HepG2 (cell line): ENCODE data around the gene FGF18. TPM values are rescaled to one million over a fixed set of nuclear protein-coding genes. Genes with fewer than 3 reads are reported as not detected.

ENCODE experiments used
- ATAC-seq: fragments of 200-7000 bp; cut with Tn5 transposase; 3 replicates; pipeline ENCODE4 v1.9.1; 2020; ENCODE audit warnings: mild to moderate bottlenecking, moderate library complexity
- BruUV-seq: library from RNA; stranded (reverse); fragments of 400-500 nt; replicated peaks from 2 replicates; lab custom pipeline; 2021; lab: Mats Ljungman, UMichigan
- CTCF ChIA-PET: fragments of 300-600 bp; formaldehyde crosslinking; extraction: SDS; loops from one replicate; lab custom pipeline; 2021; ENCODE audit warnings: low total read pairs, inconsistent platforms, low intra/inter-chr PET ratio; lab: Yijun Ruan, JAX
- POLR2A ChIA-PET: fragments of 350-600 bp; sonication (Branson Sonifier 250); formaldehyde crosslinking; loops from one replicate; lab custom pipeline; 2020; ENCODE audit warnings: antibody characterized with exemption, inconsistent platforms; lab: Yijun Ruan, JAX
- DNase-seq: peaks from one replicate; pipeline ENCODE4 v3.0.0-alpha.2; 2015; ENCODE audit warnings: low spot score
- FAIRE-seq: peaks from 3 replicates; lab custom pipeline; 2011; peaks lifted over from hg19 to GRCh38; lab: Jason Lieb, UNC
- H2AFZ ChIP-seq: one replicate; pipeline ENCODE4 v1.6.1; 2011; ENCODE audit warnings: low read length, inconsistent platforms
- H3K27ac ChIP-seq: fragments of 300-600 bp; 3 replicates; pipeline ENCODE4 v1.8.0; 2011; ENCODE audit warnings: mixed run types, mild to moderate bottlenecking, mixed read lengths, low read length, inconsistent platforms; ENCODE audit not compliant: insufficient read depth; ENCODE audit errors: extremely low read length
- H3K27me3 ChIP-seq, 2 experiments: fragments of 200-600 bp in 1 of 2; 2 replicates in 1 of 2; 3 replicates in 1 of 2; pipeline versions ENCODE4 v1.6.0 to v1.8.0; 2011; ENCODE audit warnings: low read length in 2 of 2, mild to moderate bottlenecking in 2 of 2, moderate library complexity in 2 of 2, inconsistent platforms in 1 of 2; ENCODE audit not compliant: insufficient read depth in 2 of 2, control insufficient read depth in 1 of 2
- H3K36me3 ChIP-seq, 2 experiments: fragments of 200-600 bp in 1 of 2; replicated peaks in 1 of 2; 2 replicates in 1 of 2; 3 replicates in 1 of 2; pipeline versions ENCODE4 v1.5.1 to v1.8.0; 2011; ENCODE audit warnings: low read length in 2 of 2, inconsistent platforms in 1 of 2; ENCODE audit not compliant: insufficient read depth in 2 of 2, control insufficient read depth in 1 of 2
- H3K4me1 ChIP-seq: 2 replicates; pipeline ENCODE4 v1.5.1; 2012; ENCODE audit warnings: low read length, inconsistent platforms; ENCODE audit not compliant: insufficient read depth
- H3K4me2 ChIP-seq: 2 replicates; pipeline ENCODE4 v1.6.0; 2011; ENCODE audit warnings: low read depth, low read length, inconsistent platforms
- H3K4me3 ChIP-seq, 3 experiments: fragments of 200-600 bp in 1 of 3; sonication (generic), shearing (Covaris generic) in 1 of 3; replicated peaks in 1 of 3; 2 replicates each; pipeline ENCODE4 v1.5.1; 2011 to 2016; ENCODE audit warnings: low read length in 3 of 3, inconsistent platforms in 2 of 3, low read depth in 2 of 3, mild to moderate bottlenecking in 2 of 3, control low read depth in 1 of 3, mixed read lengths in 1 of 3; ENCODE audit not compliant: insufficient read depth in 1 of 3
- H3K79me2 ChIP-seq: one replicate; pipeline ENCODE4 v1.6.1; 2011; ENCODE audit warnings: low read length, inconsistent platforms; ENCODE audit not compliant: insufficient read depth
- H3K9ac ChIP-seq: 2 replicates; pipeline ENCODE4 v1.6.0; 2011; ENCODE audit warnings: mild to moderate bottlenecking, low read depth, low read length, inconsistent platforms; ENCODE audit not compliant: insufficient read depth
- H3K9me3 ChIP-seq: 2 replicates; pipeline ENCODE4 v1.5.1; 2012; ENCODE audit warnings: mild to moderate bottlenecking, low read length
- H4K20me1 ChIP-seq: 2 replicates; pipeline ENCODE4 v1.6.0; 2011; ENCODE audit warnings: inconsistent platforms, mild to moderate bottlenecking, low read length, moderate library complexity; ENCODE audit not compliant: insufficient read depth
- ATF7-NPFF ChIP-seq: sonication (generic); formaldehyde crosslinking; IDR thresholded peaks from 2 replicates; pipeline ENCODE4 v1.8.1; 2023; ENCODE audit warnings: mild to moderate bottlenecking, low read depth, missing genetic modification reagents, moderate library complexity
- KLF12 ChIP-seq: sonication (generic); formaldehyde crosslinking; IDR thresholded peaks from 2 replicates; pipeline ENCODE4 v1.4.0; 2020; ENCODE audit warnings: missing genetic modification reagents, borderline replicate concordance
- MAF1 ChIP-seq: sonication (generic); formaldehyde crosslinking; IDR thresholded peaks from 2 replicates; pipeline ENCODE4 v1.5.0; 2020; ENCODE audit warnings: missing genetic modification reagents, borderline replicate concordance
- NCOA2 ChIP-seq: sonication (generic); formaldehyde crosslinking; IDR thresholded peaks from 2 replicates; pipeline ENCODE4 v1.8.0; 2022; ENCODE audit warnings: inconsistent platforms
- POLR2AphosphoS2 ChIP-seq: IDR thresholded peaks from 2 replicates; pipeline ENCODE4 v1.6.1; 2011; ENCODE audit warnings: low read depth, low read length, improper control_type of control experiment
- REPIN1 ChIP-seq: sonication (generic); formaldehyde crosslinking; IDR thresholded peaks from 2 replicates; pipeline ENCODE4 v1.8.0; 2022; ENCODE audit warnings: missing genetic modification reagents, low read depth, mild to moderate bottlenecking, borderline replicate concordance
- SP140L ChIP-seq: sonication (generic); formaldehyde crosslinking; IDR thresholded peaks from 2 replicates; pipeline ENCODE4 v1.4.0; 2020; ENCODE audit warnings: missing genetic modification reagents, borderline replicate concordance
- SRSF1 ChIP-seq: fragments of 200-400 bp; formaldehyde crosslinking; optimal IDR thresholded peaks from 2 replicates; pipeline ENCODE3; 2017; ENCODE audit warnings: mild to moderate bottlenecking, low read depth, low read length, moderate library complexity
- ZNF331 ChIP-seq: sonication (generic); formaldehyde crosslinking; IDR thresholded peaks from 2 replicates; pipeline ENCODE4 v1.4.0; 2020; ENCODE audit warnings: missing genetic modification reagents
- WGBS: methylation state at CpG from one replicate; pipeline ENCODE4 v1.1.6; 2017; ENCODE audit warnings: low lambda C conversion rate; 5-methylcytosine and 5-hydroxymethylcytosine counted together
- in situ Hi-C: cut with HindIII; loops from 2 replicates; pipeline ENCODE4 v1.10.0; 2017; ENCODE audit warnings: low pct_unique_long_range_greater_than_20kb; ENCODE audit not compliant: extremely low pct_ligation_motif_present
- intact Hi-C: fragments of 100-400 bp; cut with micrococcal nuclease; formaldehyde crosslinking; loops from one replicate; pipeline ENCODE4 v1.10.0; 2022; ENCODE audit not compliant: unreplicated experiment
- polyA plus RNA-seq, 8 experiments: library from polyadenylated mRNA; depleted of rRNA in 3 of 8; stranded (reverse) in 7 of 8; unstranded in 1 of 8; fragments of >200 nt; fragmentation: Illumina TruSeq in 4 of 8; extraction: Trizol in 4 of 8; gene quantifications; 2 replicates each; pipeline versions ENCODE4 v1.2.1 to v1.2.3, GENCODE V29; 2011 to 2016; ENCODE audit warnings: low read depth in 4 of 8, missing spikeins in 1 of 8, mixed read lengths in 1 of 8; ENCODE audit not compliant: insufficient read depth in 1 of 8
- total RNA-seq, 5 experiments: library from RNA; depleted of rRNA; stranded (reverse); fragments of >200 nt; fragmentation: Illumina TruSeq; extraction: Trizol; gene quantifications; 2 replicates each; pipeline ENCODE4 v1.2.3, GENCODE V29; 2016; ENCODE audit warnings: low read depth in 1 of 5
- TF ChIP-seq, protein P1 (sequence below): sonication (generic); formaldehyde crosslinking; IDR thresholded peaks from 2 replicates; pipeline ENCODE4 v1.8.1; 2023; ENCODE audit warnings: mild to moderate bottlenecking, moderate library complexity, missing genetic modification reagents
- TF ChIP-seq, protein P2 (sequence below): sonication (generic); formaldehyde crosslinking; IDR thresholded peaks from 2 replicates; pipeline ENCODE4 v1.9.0; 2022; ENCODE audit warnings: missing genetic modification reagents, mild to moderate bottlenecking, borderline replicate concordance
- TF ChIP-seq, protein P3 (sequence below): sonication (generic); formaldehyde crosslinking; IDR thresholded peaks from 2 replicates; pipeline ENCODE4 v1.4.0; 2020; ENCODE audit warnings: missing genetic modification reagents
- TF ChIP-seq, protein P4 (sequence below): sonication (generic); formaldehyde crosslinking; IDR thresholded peaks from 2 replicates; pipeline ENCODE4 v1.4.0; 2020; ENCODE audit warnings: missing genetic modification reagents, borderline replicate concordance

The FGF18 gene
- total and polyA plus RNA-seq, 2 of the 13 experiments (the other 11 are each of a cell fraction or from before 2014, with no cell fraction given), result not detected

DNA sequence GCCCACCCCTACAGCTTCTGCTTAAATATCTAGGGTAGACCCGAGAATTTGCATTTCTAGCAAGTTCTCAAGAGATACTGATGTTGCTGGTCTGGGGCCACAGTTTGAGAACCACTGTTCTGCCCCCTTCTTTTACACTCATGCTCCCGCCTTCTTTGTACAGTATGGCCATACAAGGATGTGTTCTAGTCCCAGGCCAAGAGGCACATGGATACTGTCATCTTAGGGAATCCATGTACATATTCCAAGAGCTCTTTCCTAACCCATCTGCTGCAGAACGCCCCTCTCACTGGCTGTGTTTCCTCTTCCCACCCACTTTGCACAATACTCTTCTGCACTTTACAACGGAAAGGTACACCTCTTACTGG is 44.4 kb downstream of the FGF18 start:
- Histone ChIP-seq H3K4me1 (no peaks in the 10 kb centered on the region), H3K4me3 (no peak overlapping the region), H3K4me2 (no peak overlapping the region), H3K36me3 (no peaks in the 10 kb centered on the region), H3K27me3 (no peaks in the 10 kb centered on the region; a peak in 3 of 5 replicates), H3K9me3 (no peaks in the 10 kb centered on the region), H3K9ac (no peak overlapping the region), H3K27ac (no peak overlapping the region), H4K20me1 (no peaks in the 10 kb centered on the region), H2AFZ (no peak overlapping the region), H3K79me2 (no peaks in the 10 kb centered on the region)
- no TSS peak for BruUV-seq
- DNase-seq (no peak), FAIRE-seq (no peak), ATAC-seq (no peak)
- WGBS, result 19% methylated on average over 4 of the region's 4 CpGs
- intact Hi-C loops (no loop called here), in situ Hi-C loops (no loop called here)
- ChIA-PET POLR2A (no interaction called here), CTCF (no interaction called here)
- TF ChIP-seq ZNF331 (CRISPR knock-in tag) (no peak), NCOA2 (CRISPR knock-in tag) (no peak), SRSF1 (no peak), ATF7-NPFF (no peak), MAF1 (CRISPR knock-in tag) (no peak), POLR2AphosphoS2 (no peak), REPIN1 (no peak), KLF12 (no peak), SP140L (no peak)
- TF ChIP-seq, protein P1, sequence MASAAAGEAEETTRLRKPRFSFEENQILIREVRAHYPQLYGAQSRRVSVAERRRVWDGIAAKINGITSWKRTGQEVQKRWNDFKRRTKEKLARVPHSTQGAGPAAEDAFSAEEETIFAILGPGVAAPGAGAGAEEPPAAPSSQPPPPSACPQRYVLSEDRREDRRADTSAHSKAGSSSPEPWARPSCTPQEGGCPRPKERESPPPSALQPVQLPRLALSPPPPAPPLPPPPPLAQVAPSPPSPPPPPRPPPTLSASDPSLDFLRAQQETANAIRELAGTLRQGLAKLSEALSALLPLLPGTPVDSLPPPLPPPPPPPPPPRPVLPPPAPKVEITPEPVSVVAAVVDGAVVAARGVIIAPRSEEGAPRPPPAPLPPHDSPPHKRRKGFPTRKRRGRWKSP (CRISPR knock-in tag), result no peak
- TF ChIP-seq, protein P2, sequence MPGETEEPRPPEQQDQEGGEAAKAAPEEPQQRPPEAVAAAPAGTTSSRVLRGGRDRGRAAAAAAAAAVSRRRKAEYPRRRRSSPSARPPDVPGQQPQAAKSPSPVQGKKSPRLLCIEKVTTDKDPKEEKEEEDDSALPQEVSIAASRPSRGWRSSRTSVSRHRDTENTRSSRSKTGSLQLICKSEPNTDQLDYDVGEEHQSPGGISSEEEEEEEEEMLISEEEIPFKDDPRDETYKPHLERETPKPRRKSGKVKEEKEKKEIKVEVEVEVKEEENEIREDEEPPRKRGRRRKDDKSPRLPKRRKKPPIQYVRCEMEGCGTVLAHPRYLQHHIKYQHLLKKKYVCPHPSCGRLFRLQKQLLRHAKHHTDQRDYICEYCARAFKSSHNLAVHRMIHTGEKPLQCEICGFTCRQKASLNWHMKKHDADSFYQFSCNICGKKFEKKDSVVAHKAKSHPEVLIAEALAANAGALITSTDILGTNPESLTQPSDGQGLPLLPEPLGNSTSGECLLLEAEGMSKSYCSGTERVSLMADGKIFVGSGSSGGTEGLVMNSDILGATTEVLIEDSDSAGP, result no peak
- TF ChIP-seq, protein P3, sequence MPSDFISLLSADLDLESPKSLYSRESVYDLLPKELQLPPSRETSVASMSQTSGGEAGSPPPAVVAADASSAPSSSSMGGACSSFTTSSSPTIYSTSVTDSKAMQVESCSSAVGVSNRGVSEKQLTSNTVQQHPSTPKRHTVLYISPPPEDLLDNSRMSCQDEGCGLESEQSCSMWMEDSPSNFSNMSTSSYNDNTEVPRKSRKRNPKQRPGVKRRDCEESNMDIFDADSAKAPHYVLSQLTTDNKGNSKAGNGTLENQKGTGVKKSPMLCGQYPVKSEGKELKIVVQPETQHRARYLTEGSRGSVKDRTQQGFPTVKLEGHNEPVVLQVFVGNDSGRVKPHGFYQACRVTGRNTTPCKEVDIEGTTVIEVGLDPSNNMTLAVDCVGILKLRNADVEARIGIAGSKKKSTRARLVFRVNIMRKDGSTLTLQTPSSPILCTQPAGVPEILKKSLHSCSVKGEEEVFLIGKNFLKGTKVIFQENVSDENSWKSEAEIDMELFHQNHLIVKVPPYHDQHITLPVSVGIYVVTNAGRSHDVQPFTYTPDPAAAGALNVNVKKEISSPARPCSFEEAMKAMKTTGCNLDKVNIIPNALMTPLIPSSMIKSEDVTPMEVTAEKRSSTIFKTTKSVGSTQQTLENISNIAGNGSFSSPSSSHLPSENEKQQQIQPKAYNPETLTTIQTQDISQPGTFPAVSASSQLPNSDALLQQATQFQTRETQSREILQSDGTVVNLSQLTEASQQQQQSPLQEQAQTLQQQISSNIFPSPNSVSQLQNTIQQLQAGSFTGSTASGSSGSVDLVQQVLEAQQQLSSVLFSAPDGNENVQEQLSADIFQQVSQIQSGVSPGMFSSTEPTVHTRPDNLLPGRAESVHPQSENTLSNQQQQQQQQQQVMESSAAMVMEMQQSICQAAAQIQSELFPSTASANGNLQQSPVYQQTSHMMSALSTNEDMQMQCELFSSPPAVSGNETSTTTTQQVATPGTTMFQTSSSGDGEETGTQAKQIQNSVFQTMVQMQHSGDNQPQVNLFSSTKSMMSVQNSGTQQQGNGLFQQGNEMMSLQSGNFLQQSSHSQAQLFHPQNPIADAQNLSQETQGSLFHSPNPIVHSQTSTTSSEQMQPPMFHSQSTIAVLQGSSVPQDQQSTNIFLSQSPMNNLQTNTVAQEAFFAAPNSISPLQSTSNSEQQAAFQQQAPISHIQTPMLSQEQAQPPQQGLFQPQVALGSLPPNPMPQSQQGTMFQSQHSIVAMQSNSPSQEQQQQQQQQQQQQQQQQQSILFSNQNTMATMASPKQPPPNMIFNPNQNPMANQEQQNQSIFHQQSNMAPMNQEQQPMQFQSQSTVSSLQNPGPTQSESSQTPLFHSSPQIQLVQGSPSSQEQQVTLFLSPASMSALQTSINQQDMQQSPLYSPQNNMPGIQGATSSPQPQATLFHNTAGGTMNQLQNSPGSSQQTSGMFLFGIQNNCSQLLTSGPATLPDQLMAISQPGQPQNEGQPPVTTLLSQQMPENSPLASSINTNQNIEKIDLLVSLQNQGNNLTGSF (CRISPR knock-in tag), result no peak
- TF ChIP-seq, protein P4, sequence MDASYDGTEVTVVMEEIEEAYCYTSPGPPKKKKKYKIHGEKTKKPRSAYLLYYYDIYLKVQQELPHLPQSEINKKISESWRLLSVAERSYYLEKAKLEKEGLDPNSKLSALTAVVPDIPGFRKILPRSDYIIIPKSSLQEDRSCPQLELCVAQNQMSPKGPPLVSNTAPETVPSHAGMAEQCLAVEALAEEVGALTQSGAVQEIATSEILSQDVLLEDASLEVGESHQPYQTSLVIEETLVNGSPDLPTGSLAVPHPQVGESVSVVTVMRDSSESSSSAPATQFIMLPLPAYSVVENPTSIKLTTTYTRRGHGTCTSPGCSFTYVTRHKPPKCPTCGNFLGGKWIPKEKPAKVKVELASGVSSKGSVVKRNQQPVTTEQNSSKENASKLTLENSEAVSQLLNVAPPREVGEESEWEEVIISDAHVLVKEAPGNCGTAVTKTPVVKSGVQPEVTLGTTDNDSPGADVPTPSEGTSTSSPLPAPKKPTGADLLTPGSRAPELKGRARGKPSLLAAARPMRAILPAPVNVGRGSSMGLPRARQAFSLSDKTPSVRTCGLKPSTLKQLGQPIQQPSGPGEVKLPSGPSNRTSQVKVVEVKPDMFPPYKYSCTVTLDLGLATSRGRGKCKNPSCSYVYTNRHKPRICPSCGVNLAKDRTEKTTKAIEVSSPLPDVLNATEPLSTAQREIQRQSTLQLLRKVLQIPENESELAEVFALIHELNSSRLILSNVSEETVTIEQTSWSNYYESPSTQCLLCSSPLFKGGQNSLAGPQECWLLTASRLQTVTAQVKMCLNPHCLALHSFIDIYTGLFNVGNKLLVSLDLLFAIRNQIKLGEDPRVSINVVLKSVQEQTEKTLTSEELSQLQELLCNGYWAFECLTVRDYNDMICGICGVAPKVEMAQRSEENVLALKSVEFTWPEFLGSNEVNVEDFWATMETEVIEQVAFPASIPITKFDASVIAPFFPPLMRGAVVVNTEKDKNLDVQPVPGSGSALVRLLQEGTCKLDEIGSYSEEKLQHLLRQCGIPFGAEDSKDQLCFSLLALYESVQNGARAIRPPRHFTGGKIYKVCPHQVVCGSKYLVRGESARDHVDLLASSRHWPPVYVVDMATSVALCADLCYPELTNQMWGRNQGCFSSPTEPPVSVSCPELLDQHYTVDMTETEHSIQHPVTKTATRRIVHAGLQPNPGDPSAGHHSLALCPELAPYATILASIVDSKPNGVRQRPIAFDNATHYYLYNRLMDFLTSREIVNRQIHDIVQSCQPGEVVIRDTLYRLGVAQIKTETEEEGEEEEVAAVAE (CRISPR knock-in tag), result no peak
